ENCODE results near the gene ARRDC2. TPM values are rescaled to one million over a fixed set of nuclear protein-coding genes. Genes with fewer than 3 reads are reported as not detected.

The ARRDC2 gene
- total RNA-seq, 6 experiments from 2014 or later = 3.6 to 28.5 (median 10.8) TPM

DNA sequence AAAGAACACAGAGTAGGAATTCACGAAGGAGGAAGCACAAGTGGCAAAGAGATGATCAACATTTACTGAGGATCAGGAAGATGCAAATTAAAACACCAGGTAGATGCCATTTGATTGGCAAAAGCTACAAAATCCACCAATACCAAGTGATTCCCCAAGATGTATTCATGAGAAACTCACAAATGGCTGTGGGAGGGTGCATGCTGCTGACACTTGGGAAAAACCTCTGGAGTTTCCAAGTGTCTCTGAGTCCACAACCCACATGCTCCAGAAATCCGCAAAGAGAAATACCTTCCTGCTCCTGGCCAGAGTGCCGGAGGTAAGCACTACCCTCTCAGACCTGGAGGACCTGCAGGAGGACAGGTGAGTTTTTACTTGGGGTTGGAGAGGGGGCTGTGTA, 35.7 kb downstream of the ARRDC2 start:
- DNase-seq (no peak), ATAC-seq (no peak)
- Histone ChIP-seq H3K36me3 (no peaks in the 10 kb centered on the region), H3K4me1 (peaks cover 0 to 25% (median 11%) of the 10 kb centered on the region in 4 donors), H3K27me3 (no peaks in the 10 kb centered on the region), H3K4me3 (no peak overlapping the region), H3K9me3 (no peaks in the 10 kb centered on the region), H3K27ac (no peak overlapping the region)
- no peak for TF ChIP-seq POLR2A (IDR thresholded peaks at IDR 0.05)
- TF ChIP-seq, protein P1, sequence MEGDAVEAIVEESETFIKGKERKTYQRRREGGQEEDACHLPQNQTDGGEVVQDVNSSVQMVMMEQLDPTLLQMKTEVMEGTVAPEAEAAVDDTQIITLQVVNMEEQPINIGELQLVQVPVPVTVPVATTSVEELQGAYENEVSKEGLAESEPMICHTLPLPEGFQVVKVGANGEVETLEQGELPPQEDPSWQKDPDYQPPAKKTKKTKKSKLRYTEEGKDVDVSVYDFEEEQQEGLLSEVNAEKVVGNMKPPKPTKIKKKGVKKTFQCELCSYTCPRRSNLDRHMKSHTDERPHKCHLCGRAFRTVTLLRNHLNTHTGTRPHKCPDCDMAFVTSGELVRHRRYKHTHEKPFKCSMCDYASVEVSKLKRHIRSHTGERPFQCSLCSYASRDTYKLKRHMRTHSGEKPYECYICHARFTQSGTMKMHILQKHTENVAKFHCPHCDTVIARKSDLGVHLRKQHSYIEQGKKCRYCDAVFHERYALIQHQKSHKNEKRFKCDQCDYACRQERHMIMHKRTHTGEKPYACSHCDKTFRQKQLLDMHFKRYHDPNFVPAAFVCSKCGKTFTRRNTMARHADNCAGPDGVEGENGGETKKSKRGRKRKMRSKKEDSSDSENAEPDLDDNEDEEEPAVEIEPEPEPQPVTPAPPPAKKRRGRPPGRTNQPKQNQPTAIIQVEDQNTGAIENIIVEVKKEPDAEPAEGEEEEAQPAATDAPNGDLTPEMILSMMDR (IDR thresholded peaks at IDR 0.05) = no peak
- 78% methylated on average over 1 of the region's 3 CpGs for WGBS (ENCODE audit: insufficient coverage, low coverage, low lambda C conversion rate, missing lambda C conversion rate)
- intact Hi-C loops (cut with DNase I) = no loop called here

DNA sequence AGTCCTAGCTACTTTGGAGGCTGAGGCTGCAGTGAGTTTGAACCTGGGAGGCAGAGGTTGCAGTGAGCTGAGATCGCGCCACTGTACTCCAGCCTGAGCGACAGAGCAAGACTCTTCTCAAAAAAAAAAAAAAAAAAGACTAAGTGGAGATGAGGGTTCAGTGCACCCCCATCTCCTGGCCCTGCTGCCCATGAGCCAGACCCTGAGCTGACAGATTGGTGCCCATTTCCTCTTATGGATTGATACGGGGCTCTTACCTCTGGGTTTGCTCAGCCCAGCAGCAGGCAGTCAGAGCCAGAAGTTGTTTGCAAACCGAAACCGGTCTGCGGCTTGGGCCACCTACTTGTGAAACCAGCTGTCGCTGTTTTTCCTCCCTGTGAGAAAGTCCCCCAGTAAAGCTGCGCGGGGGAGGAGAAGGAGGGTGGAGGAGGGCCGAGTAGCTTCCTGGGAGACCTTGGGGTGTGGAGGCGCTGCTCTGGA, 36.9 kb downstream of the ARRDC2 start:
- intact Hi-C loops (cut with DNase I) = no loop called here
- no peaks in the 10 kb centered on the region for H3K36me3 ChIP-seq
- H3K27ac ChIP-seq = peak overlapping the region; percentile 84 to 96 (median 96)
- ATAC-seq (peak; percentile 61 to 78 (median 73)), DNase-seq (peak; percentile 79 to 86 (median 85))
- H3K4me1 ChIP-seq = peaks cover 0 to 36% (median 14%) of the 10 kb centered on the region in 4 donors
- WGBS (ENCODE audit: insufficient coverage, low coverage, low lambda C conversion rate, missing lambda C conversion rate) = 0% methylated on average over 6 of the region's 12 CpGs
- no peaks in the 10 kb centered on the region for H3K9me3 ChIP-seq
- no peaks in the 10 kb centered on the region for H3K27me3 ChIP-seq
- H3K4me3 ChIP-seq = peak overlapping the region; percentile 32 to 54 (median 41)
- TF ChIP-seq, protein P1 (IDR thresholded peaks at IDR 0.05) = no peak
- peak; percentile 34 for TF ChIP-seq POLR2A (IDR thresholded peaks at IDR 0.05)

DNA sequence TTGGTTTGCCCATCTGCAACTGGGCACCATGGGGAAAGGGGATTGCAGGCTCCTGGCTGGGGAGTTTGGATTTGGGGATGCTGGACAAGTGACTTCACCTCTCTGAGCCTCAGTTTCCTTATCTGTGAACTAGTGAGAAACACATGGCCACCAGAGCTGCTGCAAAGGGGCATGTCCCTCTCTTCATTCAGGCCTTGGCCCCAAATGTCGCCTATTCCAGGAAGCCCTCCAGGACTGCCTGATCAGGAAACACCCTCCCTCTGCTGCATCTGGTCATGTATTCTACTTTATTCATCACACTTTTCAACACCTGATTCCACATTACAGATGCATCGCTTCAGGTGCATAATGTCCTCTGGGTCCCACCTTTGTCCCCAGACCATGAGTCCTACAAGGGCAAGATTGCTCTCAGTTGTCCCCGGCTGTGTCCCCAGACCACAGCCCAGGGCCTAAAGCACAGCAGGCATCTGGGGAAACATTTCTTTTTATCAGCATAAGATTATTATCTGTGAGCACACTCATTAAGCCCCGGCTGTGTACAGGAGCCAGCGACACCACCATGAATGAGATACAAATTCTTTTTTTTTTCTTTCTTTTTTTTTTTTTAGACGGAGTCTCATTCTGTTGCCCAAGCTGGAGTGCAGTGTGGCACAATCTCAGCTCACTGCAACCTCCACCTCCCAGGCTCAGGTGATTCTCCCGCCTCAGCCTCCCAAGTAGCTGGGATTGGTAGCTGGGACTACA, 37.5 kb downstream of the ARRDC2 start:
- intact Hi-C loops (cut with DNase I) = no loop called here
- WGBS (ENCODE audit: insufficient coverage, low coverage, low lambda C conversion rate, missing lambda C conversion rate) = 63% methylated on average over 5 of the region's 7 CpGs

DNA sequence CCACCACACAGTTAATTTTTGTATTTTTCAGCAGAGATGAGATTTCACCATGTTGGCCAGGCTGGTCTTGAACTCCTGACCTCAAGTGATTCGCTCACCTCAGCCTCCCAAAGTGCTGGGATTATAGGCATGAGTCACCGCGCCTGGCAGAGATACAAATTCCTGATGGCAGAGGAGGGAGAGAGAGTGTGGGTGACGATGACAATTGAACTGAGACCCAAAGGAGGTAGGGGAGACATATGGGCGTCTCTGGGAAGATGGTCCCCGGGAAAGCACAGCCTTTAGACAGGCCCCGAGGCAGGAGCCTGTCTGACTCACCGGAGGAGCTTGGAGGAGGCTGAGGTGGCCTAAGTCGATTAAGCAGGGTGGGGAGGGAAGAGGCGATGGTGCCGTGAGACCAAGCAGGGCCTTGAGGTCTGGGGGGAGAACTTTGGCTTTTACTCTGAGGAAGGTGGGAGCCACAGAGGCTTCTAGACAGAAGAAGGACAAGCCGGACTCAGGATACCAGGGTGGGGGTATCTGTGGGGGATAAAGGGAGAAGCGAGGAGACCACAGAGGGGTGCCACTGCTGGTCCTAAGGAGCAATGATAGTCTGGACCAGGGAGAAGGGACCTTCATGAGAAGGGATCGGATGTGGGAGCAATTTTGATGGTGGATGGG, 38.2 kb downstream of the ARRDC2 start:
- Histone ChIP-seq H3K4me3 (no peak overlapping the region), H3K4me1 (peaks cover 0 to 46% (median 18%) of the 10 kb centered on the region in 4 donors), H3K27ac (peak overlapping the region; percentile 84 to 96 (median 96)), H3K9me3 (no peaks in the 10 kb centered on the region), H3K27me3 (no peaks in the 10 kb centered on the region), H3K36me3 (no peaks in the 10 kb centered on the region)
- WGBS (ENCODE audit: insufficient coverage, low coverage, low lambda C conversion rate, missing lambda C conversion rate) = 48% methylated on average over 14 of the region's 14 CpGs
- TF ChIP-seq POLR2A (IDR thresholded peaks at IDR 0.05) = no peak
- TF ChIP-seq, protein P1 (IDR thresholded peaks at IDR 0.05) = no peak
- peak in 2 of 4 donors; percentile 4 to 46 for ATAC-seq
- intact Hi-C loops (cut with DNase I) = no loop called here
- DNase-seq = peak in 1 of 3 donors; percentile 79

More for the DNA sequence above, 37.5 kb downstream of the ARRDC2 start:
- peak overlapping the region; percentile 32 to 54 (median 41) for H3K4me3 ChIP-seq
- H3K36me3 ChIP-seq = no peaks in the 10 kb centered on the region
- no peaks in the 10 kb centered on the region for H3K27me3 ChIP-seq
- no peak for DNase-seq
- TF ChIP-seq, protein P1 (IDR thresholded peaks at IDR 0.05) = no peak
- TF ChIP-seq POLR2A (IDR thresholded peaks at IDR 0.05) = no peak
- peak overlapping the region; percentile 84 to 96 (median 96) for H3K27ac ChIP-seq
- H3K9me3 ChIP-seq = no peaks in the 10 kb centered on the region
- peaks cover 0 to 42% (median 15%) of the 10 kb centered on the region in 4 donors for H3K4me1 ChIP-seq
- ATAC-seq = no peak
